HG02885 (cell line): ENCODE results near the gene RNF167.
A peak's percentile ranks its signal among the peaks of the same experiment; 100 is the strongest.

Experiments used
- ATAC-seq: cut with Tn5 transposase; IDR thresholded peaks from one replicate; pipeline ENCODE4 v1.9.1; 2021; ENCODE audit warnings: mild to moderate bottlenecking; ENCODE audit not compliant: unreplicated experiment, poor library complexity

The RNF167 gene

DNA sequence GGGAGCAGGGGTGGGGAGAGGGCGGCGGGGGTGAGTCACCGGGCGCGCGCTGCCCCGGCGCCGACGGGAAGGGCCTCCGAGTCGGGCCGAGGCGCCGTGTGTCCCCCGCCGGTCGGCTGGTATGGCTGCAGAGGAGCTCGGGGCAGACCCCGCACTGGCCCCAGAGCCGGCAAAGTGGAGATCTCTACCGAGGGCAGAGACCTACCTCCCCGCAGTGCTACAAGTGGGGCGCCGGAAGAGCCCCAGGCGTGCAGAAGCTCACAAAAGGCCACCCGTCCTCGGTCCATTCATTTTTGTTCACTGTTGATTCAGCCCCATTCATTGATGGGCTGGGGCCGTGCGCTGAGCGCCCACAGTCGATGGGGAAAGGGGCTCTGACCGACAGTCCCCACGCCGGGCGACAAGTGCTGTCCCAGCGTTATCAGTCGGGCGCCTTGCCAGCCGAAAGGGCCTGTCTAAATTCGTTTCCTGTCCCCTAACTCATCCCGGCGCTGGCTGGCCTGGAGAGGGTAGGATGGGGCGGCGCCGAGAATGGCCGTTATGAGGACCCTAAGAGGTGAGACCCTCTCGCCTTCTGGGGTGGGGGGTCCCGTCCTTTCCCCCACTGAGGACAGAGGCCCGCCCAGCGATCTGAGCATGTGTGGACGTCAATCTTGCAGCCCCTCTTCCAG, 10.1 kb downstream of the RNF167 start:
- ATAC-seq = no peak

DNA sequence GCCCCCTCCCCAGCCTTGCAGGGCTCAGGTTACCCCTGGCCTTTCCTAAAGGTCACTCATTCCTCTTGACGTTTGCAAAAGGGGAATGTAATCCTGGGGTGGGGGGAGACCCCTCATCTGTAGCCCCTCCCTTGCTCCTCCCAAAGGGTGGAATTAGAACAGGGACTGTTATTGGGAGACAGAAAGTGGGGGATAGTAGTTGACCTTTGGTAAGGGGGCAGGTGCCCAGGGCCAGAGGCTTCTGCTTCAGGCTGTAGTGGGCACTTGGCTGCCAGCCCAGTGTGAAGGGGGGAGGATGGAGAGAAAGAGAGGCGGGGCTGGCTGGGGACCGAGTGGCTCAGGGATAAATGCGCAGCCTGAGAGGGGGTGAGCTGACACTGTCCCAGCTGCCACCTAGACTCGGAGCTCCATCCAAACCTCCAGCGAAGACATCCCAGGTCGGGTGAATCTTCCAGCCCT, 10.7 kb downstream of the RNF167 start, which contains the start of gene ENO3:
Gene ENO3 (plus strand): TSS at position 374 of the 459 bp plus-strand sequence. CDS start 711 bp downstream, outside the sequence.
- ATAC-seq = no peak

DNA sequence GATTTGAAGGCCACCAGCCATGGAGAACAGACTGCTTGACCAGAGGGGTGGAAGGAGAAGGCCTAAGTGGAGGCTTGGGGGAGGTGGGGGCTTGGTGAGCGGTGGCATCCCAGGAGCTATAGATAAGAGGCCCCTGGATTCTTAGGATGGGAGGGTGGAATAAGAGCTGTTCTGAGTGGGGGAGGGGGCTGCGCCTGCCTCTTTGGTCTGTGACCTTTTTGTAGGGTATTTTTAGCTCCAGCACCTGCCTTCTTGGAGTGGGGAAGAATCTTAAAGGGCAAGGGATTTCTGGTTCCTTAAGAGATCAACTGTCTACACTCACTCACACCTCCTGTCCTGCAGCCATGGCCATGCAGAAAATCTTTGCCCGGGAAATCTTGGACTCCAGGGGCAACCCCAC, 11.4 kb downstream of the RNF167 start:
- no peak for ATAC-seq

DNA sequence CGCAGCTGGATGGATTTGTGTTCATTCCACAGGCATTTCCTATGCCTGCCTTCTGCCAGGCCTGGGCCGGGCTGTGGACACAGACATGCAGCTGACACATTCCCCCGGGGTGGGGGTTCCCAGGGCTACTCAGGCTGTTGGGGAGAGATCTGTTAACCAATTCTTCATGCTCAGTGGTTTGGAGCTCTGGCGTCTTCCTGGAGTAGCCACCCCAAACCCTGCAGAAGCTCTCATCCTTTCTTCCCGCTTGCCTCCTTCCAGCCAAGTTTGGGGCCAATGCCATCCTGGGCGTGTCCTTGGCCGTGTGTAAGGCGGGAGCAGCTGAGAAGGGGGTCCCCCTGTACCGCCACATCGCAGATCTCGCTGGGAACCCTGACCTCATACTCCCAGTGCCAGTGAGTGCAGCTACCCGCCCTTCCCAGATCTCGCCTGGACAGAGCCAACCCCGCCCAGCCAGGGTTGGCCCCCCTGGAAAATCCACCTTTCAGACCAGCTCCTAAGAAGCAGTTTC, 13.4 kb downstream of the RNF167 start:
- ATAC-seq = no peak

DNA sequence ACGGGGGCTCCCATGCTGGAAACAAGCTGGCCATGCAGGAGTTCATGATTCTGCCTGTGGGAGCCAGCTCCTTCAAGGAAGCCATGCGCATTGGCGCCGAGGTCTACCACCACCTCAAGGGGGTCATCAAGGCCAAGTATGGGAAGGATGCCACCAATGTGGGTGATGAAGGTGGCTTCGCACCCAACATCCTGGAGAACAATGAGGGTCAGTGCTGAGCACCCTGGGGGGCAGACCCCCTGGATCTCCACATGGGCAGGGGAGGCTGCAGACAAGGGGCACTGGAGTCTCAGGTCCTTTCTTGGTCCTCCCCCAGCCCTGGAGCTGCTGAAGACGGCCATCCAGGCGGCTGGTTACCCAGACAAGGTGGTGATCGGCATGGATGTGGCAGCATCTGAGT, 15.0 kb downstream of the RNF167 start:
- ATAC-seq = no peak

DNA sequence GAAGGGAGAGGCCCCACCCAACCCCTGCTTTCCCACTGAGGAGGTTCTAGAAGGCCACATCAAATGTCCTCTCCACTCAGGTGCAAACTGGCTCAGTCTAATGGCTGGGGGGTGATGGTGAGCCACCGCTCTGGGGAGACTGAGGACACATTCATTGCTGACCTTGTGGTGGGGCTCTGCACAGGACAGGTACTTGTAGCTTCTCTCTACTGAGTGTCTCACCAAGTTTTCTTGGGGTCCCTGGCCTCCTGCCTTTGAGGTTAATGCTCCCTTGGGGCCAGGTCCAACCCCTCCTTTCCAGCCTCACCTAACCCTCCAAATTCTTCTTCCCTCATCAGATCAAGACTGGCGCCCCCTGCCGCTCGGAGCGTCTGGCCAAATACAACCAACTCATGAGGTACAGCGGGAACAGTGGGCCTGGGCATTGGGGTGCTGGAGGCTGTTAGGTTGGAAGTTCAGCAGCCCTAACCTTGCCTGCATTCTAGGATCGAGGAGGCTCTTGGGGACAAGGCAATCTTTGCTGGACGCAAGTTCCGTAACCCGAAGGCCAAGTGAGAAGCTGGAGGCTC, 16.5 kb downstream of the RNF167 start:
- ATAC-seq = no peak

DNA sequence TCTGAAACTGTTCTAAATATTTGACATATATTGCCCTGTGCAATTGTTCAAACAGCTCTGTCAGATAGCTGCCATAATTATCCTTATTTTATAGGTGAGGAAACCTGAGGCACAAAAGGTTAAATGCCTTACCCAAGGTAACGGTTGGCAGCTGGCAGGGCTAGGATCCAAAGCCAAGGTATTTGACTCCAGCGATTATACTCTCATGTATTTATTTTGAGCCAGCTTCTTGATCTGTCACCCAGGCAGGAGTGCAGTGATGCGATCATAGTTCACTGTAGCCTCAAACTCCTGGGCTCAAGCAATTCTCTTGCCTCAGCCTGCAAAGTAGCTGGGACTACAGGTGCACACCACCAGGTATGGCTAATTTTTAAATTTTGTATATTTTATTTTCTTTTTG, 18.0 kb downstream of the RNF167 start:
- no peak for ATAC-seq

DNA sequence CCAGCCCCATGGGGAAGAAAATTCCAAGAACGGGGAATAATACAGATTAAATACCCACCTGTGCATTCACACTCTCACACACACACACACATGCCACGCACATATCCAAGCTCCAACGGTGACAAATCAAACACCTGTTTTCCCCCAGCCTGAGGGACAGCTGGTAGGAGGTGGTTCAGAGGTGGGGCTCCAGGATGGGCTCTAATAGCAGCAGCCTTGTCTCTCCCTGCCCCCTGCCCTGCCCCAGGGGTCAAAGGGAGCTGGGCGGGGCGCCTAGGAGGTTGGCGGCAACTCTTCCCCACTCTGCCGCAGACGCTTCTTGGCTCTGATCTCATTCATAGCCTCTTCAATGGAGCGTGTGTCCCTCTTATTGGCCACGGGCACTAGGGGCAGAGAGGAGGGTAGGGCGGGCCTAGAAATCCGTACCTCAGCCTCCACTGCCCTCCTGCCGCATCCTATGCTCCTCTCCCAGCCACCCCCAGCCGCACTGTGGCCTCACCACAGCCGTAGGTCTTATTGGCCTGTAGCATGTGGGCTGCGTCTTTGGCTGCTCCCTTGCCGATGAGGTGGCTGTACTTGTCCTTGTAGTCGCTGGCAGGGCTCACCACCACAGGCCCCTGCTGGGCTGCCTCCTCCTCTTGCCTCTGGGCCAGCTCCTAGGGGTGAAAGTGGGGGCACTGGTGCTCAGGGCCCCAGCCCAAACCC, 19.3 kb downstream of the RNF167 start:
- no peak for ATAC-seq

DNA sequence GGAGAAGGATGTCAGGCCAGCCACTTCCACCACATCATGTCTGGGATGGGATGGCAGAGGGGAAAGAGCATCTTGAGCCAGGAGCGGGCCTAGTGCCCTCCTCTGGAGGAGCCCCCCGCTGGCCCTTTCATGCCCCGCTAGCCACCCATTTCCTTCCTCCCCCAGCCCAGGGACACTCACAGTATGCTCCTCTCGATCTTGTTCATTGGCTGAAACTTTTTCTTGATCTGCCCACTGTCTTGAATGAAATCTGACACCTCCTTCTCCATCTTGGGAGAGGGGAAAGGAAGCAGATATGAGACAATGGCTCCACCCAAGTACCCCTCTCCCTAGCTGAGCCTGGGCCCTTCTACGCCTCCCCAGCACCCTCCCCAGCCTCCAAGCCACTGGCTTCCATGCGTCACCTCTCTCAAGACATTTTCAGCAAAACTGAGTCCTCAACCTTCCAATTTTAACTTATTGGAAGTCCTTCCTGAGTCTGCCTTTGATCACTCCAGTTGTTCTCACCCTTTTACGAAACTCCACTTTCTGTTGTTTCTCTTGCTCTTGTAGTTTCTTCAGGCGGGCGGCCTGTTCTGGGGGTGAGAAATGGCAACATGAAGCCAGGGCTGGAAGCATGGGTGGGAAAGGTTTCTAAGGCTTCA, 20.3 kb downstream of the RNF167 start:
- ATAC-seq = no peak

DNA sequence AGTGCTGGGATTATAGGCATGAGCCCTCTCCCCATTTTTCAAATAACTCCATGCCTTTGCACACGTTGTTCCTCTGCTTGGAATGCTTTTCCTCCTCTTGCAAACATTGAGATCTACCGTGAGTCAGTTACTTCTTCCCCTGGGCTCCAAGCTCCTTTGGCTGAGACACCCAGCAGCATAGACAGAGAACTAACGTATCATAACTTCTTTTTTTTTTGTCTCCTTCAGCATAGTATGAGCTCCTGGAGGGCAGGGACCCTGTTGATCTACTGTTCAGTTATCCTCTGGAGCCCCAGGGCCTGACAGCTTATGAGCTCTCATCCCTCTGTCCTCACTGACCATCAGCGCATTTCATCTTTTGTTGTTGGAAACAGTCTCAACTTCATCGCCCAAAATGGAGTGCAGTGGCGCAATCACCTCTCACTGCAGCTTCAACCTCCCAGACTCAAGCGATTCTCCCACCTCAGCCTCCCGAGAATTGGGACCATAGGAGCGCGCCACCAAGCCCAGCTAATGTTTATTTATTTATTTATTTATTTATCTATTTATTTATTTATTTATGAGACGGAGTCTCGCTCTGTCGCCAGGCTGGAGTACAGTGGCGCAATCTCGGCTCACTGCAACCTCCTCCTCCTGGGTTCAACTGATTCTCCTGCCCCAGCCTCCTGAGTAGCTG, 25.4 kb downstream of the RNF167 start:
- ATAC-seq = no peak

DNA sequence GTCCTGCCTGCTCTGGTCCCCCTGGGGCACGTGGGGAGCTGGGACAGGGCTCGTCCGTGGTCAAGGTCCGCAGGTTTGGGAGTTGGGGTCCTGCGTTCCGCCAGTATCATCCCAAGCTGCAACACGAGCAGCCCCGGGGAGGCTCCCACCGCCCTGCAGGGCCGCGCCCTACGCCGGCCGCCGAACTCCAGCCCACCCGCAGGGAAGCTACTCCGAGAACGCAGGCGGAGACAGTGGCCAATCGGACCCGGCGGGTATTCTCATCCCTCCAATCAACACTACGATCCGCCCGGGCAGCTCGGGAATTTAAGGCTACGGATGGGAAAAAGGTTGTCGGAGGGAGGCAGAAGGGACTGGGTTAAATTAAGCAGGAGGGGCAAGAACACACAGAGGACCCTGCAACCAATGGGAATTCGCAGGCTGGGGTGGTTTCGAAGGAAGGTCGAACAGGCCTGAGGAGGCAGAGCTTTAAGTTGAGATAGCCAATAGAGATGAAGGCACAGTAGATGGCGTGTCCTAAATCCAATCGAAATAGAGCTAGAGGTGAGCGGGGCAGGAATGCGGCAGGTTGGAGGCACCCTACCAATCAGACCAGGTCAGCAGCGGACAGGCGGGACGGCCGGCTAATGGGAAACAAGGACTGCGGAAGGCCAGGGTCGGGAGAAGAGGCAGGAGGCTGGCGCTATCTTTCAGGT, 26.9 kb downstream of the RNF167 start:
- ATAC-seq = peak; percentile 87

DNA sequence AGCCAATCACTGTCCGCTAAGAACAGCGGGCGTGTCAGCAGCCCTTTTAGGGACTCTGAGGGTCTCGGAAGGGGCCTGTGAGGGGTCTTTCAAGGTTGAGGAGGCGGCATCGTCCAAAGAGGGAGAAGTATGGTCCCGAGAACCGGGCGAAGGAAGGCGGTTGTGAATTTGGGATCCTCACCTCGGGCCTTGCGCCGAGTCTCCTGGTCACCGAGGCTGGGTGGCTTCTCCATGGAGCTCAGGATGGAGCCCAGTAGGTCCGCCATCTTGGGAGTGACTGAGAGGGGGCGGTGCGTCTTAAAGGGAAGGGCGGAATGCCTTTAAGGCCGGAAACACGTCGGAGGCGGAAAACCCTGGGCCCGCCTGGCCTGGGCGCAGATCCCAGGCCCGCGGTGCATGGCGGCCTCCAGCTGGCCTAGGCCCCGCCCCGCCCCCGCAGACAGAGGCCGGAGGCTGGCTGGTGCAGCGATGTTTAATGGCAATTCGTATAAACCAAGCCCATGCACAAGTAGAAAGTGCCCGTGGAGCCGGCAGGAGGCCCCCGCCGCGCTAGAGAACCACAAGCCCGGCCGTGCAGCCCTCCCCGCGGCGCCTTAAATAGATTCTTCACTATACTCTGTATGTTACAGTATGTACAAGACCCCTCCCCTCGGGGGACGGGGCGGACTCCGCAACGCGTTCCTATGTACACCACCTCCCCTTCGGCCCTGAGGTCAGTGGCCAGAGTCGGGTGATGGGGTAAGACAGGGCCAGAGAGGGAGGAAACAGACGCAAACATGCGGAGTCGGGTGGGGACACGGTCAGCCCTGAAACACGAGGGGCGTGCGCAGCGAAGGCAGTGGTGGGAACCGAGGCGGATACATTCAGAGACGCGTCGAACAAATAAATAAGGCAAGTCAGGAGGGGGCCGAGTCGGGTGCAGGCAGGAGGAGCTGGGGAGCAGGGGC, 27.7 kb downstream of the RNF167 start, which contains the start of gene SPAG7:
Gene SPAG7 (minus strand): TSS at position 279 of the 947 bp plus-strand sequence. CDS start 13 bp downstream, at position 266.
- ATAC-seq = peak; percentile 65

DNA sequence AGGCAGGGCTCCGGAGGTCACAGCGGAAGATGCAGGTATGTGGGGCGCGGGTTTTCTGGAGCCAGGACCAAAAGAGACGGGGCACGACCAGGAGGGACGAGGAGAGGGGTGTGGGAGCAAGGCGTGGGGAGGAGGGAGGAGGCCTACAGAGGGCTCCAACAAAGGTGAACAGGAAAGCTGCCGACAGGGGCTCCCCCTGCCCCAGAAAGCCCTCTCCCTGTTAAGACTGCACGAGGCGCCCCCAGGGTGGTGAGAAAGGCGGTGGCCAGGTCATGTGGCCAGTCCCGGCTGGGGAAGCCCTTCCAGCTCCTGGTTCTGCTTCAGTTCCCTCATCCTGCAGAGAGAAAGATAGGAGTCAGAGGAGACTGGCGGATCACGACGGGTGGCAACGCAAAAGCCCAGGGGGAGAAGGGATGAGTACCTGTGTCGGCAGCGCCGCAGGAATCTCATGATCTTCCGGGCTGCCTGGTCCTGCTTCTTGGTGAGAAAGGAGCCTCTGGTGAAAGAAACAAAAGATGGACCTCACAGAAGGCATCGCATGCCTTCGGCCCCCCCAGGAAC, 28.5 kb downstream of the RNF167 start:
- no peak for ATAC-seq

DNA sequence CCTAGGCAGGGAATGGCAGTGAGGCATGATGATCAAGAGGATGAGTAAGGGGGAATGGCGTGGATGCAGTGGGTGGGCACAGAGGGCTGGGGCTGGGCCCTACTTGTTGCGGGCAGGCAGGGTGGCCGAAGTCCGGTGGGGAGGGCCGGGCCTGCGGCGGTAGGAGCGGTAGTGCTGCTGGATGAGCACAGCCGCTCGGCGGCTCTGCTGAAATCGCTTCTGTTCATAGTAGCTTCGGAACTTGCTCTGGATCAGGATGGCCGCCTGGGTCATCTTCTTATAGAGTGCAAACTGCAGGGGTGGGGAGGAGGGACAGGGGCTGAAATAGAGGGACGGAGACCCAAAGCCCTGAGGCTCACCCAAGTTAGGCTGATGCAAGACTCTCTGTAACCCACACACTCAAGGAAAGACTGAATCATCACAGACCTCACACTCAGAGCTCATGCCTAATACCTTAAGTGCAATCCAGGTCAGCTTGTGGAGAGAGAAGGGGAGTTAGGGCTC, 29.0 kb downstream of the RNF167 start:
- ATAC-seq = no peak

DNA sequence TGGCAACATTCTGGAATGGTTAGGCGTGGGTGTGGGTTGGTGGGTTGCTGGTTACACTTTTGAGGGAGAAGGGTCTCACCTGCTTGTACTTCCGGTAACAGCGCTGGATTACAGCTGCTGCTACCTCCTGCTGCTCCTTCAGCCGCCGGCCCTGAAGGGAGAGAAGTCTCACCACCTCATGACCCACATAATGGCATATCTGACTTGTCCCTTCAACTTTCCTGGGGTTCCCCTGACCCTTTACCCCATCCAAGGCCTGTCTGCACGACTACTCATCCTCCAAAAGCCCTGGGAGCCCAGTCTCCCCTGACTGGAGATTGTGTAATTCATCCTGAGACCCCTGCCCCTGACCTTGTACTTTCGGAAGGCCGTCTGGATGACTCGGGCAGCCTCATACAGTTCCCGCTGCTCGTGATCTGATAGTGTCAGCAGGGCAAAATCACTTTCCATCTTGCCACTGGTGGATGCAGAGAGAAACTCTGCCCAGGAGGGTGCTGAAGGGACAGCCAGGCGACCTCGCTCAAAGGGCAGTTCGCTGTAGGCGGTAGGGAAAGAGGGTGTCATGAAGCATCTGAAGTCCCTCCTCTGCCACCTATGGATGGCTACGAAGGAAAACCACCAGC, 29.6 kb downstream of the RNF167 start:
- ATAC-seq = no peak

DNA sequence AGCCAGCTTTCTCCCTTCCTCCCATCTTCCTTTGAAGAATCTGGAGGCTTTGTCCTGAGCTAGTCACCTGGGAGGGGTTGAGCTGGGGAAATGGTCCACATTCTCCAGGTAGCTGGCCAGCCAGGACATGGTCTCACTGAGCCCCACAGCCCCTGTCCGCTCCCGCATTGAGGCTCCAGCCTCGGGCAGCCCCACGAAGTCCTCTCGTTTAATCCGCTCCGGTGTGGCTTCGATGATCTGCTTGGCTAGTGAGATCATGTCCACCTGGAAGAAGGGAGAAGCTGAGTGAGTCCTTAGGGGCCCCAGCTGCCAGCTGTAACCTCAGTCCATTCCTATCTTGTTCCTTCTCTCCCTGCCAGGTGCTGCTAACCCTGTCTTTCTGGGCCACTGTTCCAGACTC, 30.2 kb downstream of the RNF167 start:
- ATAC-seq = no peak

DNA sequence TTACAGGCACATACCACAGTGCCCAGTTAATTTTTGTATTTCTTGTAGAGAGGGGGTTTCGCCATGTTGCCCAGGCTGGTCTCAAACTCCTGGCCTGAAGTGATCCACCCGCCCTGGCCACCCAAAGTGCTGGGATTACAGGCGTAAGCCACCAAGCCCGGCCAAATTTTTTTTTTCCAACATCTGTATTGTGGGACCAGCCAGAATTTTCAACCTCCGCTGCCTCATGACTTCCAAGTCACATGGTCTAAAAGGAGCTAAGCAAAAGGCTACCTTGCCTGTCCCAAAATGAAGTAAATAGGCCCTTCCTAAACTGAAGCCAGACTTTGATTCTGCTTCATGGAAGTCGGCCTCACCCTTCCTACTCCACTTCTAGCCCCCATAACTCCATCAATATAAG, 31.8 kb downstream of the RNF167 start:
- ATAC-seq = no peak

DNA sequence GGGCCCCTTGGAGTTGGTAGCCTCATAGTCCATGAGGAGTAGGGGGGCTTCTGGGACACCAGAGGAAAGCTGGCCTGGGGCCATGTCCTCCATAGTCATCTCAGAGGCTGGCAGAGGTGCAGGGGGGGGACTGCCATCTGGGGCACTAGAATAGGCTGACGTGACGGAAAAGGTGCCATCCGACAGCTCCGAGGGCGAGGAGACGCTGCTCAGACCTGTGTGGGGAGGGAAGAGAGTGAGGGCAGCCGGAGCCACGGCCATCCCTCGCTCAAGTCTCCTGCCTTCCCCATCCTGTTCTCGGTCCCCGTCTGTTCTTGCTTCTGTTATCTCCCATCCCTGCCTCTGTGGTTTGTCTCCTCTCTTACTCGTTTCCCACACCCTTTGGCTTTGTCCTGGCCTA, 32.3 kb downstream of the RNF167 start:
- ATAC-seq = no peak
